Stimulated activated CD8-positive, alpha-beta memory T cell treated with anti-CD3 and anti-CD28 coated beads, Interleukin-4, amount 100 ng/mL, for 1 hour (primary cell): ENCODE data around the gene AHDC1.
A peak's percentile ranks its signal among the peaks of the same experiment; 100 is the strongest.
"Not testable (repeated sequence)": the region's sequence is repeated elsewhere in the genome, so short reads cannot be mapped to it uniquely, and the experiment has no call there.

Experiments used
- DNase-seq, 2 donors: peaks; one replicate each; pipeline ENCODE4 v3.0.0-alpha.2; 2020; ENCODE audit warnings: low read depth in 2 of 2, low spot score in 1 of 2

AHDC1 gene

DNA sequence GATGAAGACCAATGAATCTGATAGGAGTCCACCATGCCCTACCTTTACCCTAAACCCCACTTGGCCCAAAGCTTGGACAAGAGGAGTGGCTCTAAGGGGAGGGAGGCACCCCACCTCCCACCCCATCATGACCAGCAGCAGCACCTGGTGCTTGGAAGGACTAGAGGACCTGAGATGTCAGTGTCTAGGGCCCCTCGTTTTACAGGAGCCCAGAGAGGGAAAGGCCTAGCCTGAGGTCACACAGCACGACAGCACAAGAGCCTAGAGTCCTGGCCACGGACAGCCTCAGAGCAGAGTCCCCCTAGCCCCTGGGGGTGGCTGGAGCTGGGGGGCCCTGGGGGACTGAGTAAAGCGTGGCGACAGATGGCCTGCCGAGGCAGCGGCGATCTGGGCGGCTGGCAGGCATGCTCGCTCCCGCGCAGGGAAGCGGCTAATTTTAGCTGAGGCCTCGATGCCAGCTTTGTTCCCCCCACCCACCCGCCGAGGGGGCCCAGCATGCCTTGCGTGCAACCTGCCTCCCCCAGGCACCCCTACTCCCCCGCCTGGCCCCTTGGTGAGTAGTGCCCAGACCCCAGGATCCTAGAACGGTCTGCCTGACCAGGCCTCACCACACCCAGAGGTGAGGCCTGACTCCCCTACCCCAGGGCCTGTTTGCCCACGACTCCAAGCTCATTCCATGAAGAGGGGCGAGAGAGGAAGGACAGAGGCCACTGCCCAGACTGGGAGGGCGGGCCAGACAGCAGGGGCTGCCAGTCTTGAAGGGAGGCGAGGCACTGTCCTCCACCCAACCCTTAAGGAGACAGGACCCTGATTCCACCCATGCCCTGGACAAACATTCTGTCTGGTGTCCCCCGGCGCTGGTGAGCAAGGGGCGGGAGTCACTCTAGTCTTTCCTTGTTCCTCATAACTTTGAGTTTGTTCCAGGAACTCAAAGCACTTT lies 39.0 kb downstream of the AHDC1 start:
- DNase-seq: no peak

GRCh38 chr1:27563591-27564471 lies 40.1 kb downstream of the AHDC1 start:
- no peak for DNase-seq

- DNase-seq: no peak
These were observed 40.7 kb downstream of the AHDC1 start for GRCh38 chr1:27563341-27563590.

GRCh38 chr1:27562534-27563340 lies 41.2 kb downstream of the AHDC1 start:
- DNase-seq: no peak

DNA sequence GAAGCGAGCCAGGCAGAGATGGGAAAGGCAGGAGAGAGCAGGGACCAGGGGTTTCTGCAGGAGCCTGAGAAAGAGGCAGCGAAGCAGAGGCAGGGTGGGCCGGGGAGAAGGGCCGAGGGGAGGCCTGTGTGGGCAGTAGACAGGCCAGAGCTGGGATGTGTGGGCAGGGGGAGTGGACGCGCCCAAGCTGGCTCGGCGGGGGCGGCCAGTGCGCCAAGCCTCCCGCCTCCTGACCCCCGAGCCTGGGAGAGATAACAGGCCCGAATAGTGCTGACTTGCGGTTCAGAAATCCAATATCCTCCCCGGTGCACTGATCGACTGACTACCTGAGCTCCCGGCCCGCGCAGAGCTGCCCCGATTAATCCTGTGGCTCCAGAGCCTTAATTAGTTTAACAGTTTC lies 41.9 kb downstream of the AHDC1 start:
- DNase-seq: no peak

GRCh38 chr1:27561124-27561899 lies 42.6 kb downstream of the AHDC1 start:
- DNase-seq: no peak

DNA sequence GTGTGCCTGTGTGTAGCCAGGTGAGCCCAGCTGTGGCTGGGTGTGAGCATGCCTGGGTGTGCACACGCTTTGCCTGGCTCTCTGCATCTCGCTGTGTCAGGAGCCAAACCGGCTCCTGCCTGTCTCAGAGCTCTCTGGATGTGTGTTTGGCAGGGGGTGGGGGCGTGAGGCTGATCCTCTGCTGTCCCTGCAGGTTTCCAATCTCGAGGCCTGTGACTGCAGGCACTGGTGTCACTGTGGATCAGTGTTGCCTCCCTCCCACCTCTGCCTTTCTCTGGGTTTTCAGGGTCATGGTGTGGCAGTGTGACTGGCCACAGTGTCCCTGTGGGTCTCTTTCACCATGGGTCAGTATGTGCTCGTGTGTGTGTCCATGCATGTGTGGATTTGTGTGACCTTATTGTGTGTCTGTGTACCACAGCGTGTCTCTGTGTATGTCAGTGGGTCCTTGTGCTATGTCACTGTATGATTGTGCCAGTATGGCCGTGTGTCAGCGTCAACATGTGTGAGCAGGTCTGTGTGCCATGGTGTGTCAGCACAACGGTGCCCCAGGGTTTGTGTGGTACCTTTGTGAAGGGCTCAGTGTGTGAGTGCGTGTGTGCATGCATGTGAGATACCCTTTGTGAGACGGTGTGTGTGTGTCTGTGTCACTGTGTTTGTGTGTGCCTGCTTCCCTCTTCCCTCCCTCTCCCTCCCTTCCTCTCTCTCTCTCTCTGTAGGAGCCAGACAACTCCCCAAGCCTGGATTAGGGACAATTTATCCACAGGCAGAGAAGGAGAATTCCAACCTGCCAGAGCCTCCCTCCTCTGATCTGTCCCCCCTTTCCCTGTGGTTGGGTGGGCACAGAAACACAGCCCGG lies 43.4 kb downstream of the AHDC1 start:
- no peak for DNase-seq

- no peak for DNase-seq
These were observed 44.4 kb downstream of the AHDC1 start for GRCh38 chr1:27559466-27560030.

DNA sequence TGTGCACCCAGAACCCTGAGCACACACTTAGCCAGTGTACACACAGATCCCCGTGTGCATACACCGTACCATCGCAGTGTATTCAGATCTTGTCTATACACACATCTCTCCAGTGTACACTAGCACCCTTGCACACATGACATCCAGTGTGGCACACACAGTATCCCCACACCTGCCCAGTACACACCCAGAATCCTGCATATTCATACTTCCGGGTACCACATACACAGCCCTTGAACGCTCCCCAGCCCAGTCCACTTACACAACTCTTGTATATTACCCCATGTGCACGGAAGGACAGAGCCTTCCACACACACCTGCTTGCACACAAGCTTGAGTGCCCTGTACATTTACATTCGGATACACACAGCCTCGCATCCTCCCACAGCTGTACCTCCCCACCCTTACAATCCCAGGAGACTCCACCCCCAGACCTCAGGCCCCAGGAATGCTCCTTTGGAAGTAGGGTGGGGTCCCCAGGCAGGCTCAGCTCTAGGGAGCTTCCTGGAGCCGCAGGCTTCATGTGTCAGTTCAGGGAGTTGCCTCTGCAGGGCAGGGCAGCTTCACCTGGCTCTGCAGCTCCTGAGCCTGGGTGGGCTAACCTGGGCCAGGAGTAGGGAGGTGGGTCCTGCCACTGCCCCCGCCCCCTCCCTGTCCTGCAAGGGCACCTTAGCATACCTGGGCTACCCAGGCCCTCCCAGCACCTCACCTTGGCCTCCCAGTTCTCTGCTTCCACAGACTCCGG lies 46.2 kb downstream of the AHDC1 start:
- DNase-seq: no peak

GRCh38 chr1:27556781-27557595 lies 47.0 kb downstream of the AHDC1 start:
- peak; percentile 54 to 55 for DNase-seq

GRCh38 chr1:27556435-27556780 lies 47.5 kb downstream of the AHDC1 start:
- DNase-seq: no peak

GRCh38 chr1:27555700-27556424 lies 48.1 kb downstream of the AHDC1 start:
- DNase-seq: no peak

DNA sequence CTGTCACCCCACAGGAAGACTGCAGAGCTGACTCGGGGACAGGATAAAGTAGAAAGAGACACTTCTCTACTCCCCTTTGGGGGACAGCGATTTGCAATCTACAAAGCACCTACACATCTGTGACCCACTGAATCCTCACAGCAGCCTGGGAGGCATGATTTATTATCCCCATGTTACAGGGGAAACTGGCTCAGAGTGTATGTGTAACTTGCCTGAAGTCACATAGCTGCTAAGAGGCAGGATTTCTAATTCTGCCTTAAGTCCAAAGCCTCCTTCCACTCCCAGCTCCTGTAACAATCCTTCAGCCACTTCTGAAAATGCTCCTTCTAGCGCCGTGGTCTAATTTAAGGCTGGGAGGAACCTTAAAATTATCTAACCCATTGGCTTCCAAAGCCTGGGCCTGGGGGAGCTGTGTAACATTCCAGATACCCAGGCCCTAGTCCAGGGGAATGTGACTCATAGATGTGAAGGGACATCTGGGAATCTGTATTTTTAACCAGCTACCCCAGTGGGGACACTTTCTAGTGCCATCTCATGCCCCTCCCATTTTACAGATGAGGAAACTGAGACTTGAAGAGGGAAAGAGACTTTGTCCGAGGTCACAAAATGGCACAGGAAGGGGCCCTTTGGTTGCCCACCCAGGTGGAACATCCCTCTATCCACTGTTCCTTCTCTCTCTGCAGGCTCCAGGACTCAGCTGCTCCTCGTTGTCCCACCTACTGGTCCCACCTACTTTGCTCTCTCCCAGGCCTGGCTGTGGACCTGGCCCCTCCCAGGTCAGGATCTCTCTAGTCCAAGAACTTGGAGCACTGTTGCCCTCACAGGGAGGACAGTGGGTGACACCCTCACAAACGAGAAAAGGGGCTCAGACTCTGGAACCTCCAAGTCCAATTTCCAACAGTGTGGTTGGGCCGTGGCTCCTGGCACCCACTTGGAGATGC lies 48.9 kb downstream of the AHDC1 start:
- DNase-seq: no peak

DNA sequence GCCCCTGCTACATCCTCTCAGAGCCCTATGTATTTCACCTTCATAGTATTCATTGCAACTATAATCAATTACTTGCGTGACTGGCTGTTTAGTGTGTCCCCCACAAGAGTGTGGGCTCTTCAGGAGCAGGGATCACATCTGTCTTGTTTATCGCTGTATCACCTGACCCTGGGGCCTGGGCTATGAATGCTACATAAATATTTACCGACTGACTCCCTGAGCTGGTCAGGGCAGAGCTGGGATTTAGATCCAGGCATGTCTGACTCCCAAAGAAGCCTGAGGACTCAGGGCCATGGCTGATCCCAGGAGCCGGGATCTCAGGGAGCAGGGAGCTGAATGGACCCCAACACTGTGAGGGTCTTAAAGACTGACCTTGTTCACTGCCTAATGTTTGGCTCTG lies 49.7 kb downstream of the AHDC1 start:
- DNase-seq: no peak

- DNase-seq: not testable (repeated sequence)
These were observed 50.1 kb downstream of the AHDC1 start for GRCh38 chr1:27553823-27554222.

DNA sequence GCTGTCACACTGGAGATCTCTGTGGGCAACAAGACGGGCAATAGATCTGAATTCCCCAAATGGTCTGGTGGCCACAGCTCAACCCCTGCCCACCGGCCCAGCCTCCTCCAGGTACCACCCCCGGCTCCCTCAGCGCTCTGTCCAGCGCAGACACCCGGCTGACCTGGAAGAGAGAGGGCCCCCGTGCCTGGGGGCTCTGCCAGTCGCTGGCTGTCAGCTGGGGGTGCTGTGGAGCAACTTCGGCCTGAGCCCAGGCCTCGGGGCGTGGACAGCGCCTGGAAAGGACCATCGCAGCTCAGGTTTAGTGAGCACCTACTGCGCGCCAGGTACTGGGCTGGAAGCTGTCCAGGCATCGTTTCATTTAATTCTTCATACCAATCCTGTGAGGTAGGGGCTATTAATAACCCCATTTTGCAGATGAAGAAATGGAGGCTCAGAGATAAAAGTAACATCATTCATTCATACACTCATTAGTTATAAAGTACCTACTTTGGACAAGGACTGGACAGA lies 51.0 kb downstream of the AHDC1 start:
- DNase-seq: no peak
